Transverse colon (tissue), 3 donors: Measurements from ENCODE around the gene RPRD1B.

Experiments
- CTCF ChIP-seq, 5 experiments: fragments of 200-600 bp in 3 of 5; fragments of 450-650 bp in 2 of 5; sonication (generic) in 3 of 5; IDR thresholded peaks; 1 replicate in 2 of 5; 2 replicates in 3 of 5; pipeline ENCODE4 v1.5.1; 2016 to 2017; ENCODE audit warnings: antibody characterized with exemption in 5 of 5, inconsistent platforms in 3 of 5, mild to moderate bottlenecking in 2 of 5, moderate library complexity in 1 of 5
- POLR2A ChIP-seq: fragments of 450-650 bp; IDR thresholded peaks from one replicate; pipeline ENCODE4 v1.6.1; 2016; ENCODE audit warnings: antibody characterized with exemption, mild to moderate bottlenecking, moderate library complexity

GRCh38 chr20:38094373-38094891 is 60.9 kb downstream of the RPRD1B start:
- TF ChIP-seq CTCF (IDR thresholded peaks at IDR 0.05) = no peak
- no peak for TF ChIP-seq POLR2A
